GM21619 (cell line): ENCODE data around the gene SSTR4.
"Not testable (repeated sequence)": the region's sequence is repeated elsewhere in the genome, so short reads cannot be mapped to it uniquely, and the experiment has no call there.

Source experiments
- ATAC-seq: cut with Tn5 transposase; IDR thresholded peaks from one replicate; pipeline ENCODE4 v1.9.1; 2021; ENCODE audit not compliant: unreplicated experiment

The SSTR4 gene, protein sequence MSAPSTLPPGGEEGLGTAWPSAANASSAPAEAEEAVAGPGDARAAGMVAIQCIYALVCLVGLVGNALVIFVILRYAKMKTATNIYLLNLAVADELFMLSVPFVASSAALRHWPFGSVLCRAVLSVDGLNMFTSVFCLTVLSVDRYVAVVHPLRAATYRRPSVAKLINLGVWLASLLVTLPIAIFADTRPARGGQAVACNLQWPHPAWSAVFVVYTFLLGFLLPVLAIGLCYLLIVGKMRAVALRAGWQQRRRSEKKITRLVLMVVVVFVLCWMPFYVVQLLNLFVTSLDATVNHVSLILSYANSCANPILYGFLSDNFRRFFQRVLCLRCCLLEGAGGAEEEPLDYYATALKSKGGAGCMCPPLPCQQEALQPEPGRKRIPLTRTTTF

DNA sequence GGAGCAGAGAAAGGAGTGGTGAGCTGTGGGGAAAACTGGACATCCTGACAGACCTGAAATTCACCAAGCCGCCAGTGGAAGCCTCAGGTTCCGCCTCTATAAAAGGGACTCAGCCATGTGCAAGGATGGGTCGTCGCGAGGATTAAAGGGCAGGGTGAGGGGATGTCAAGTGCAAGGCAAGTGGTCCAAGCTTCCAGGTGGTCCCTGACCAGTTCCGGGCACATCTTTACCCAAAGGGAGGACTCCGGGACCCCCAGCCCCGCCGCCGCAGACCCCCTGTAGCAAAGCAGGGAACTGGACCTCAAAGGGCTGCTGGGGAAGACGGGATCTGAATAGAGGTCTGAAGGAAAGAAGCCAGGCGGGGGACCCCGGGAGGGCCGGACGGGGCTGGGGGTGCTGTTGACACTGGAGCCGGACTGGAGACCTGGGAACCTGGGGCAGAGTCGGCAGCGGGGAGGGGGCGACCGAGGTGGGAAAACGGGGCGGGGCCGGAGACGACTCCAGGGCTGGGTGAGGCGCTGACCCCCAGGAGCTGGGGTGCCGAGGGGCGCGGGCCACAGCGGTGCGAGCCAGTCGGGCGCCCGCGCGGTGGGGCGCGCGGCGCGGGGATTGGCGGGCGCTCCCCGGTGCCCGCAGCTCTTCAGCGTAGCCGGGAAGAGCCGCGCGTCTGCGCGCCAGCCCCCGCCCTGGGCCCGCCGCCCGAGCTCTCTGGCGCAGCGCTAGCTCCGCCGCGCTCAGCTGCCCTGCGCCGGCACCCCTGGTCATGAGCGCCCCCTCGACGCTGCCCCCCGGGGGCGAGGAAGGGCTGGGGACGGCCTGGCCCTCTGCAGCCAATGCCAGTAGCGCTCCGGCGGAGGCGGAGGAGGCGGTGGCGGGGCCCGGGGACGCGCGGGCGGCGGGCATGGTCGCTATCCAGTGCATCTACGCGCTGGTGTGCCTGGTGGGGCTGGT, at the start of gene SSTR4:
SSTR4 (plus strand) TSS at position 592 of the 951 bp plus-strand sequence; CDS start at position 764, 172 bp downstream.
- ATAC-seq, result no peak

DNA sequence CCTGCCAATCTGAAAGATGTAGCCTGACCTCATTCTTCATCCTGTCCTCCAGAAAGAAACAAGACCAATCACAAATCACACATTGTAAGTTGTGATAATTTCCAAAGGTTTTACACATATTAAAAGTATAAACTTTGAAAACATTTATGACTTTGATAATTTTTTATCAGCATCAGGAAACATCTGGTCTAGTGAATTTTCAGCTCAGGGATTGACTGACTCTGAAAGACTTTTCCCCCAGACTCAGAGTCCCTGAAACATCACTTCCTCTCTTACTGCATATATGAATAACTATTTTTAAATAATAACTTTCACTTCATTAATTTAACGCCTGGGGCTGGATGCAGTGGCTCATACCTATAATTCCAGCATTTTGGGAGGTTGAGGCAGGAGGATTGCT, 48.5 kb upstream of the SSTR4 start:
- no peak for ATAC-seq

DNA sequence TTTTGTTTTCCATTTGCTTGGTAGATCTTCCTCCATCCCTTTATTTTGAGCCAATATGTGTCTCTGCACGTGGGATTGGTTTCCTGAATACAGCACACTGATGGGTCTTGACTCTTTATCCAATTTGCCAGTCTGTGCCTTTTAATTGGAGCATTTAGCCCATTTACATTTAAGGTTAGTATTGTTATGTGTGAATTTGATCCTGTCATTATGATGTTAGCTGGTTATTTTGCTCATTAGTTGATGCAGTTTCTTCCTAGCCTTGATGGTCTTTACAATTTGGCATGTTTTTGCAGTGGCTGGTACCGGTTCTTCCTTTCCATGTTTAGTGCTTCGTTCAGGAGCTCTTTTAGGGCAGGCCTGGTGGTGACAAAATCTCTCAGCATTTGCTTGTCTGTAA, 43.7 kb upstream of the SSTR4 start:
- not testable (repeated sequence) for ATAC-seq

DNA sequence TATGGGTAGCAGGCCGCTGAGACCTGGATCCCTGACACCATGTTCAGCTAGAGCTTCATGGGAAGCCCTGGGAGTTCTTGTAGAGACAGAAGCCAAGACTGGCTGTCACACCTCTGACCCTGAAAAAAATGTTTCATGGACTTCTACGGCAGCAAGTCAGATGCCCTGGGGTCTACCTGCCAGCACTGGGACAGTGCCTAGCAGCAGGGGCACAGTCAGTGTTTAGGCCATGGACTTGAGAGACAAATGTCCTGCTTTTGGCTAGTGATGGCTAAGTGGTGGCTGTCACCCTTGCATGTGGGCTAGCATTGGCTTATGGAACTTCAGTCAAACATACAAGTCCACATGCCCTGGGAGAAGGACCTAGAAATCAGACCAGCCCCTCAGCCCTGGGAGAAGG, 41.3 kb upstream of the SSTR4 start:
- no peak for ATAC-seq

DNA sequence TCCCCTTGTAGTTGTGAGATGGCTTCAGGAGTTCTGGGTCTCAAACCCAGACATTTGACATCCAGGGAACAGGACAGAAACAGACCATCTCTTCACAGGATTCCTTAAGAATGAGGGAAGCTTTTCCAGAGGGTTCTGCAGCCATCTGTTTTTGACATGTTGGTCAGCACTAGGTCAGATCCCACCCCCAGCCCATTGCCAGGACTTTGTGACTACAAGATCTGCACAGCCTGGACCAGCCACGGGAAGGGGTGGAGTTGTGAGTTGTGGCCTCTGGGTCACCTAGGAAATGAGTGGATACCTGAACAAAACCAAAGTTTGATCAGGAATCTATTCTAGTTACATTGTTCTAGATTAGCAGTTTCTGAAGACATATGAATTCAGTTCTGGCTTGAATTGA, 39.2 kb upstream of the SSTR4 start:
- ATAC-seq, result no peak

DNA sequence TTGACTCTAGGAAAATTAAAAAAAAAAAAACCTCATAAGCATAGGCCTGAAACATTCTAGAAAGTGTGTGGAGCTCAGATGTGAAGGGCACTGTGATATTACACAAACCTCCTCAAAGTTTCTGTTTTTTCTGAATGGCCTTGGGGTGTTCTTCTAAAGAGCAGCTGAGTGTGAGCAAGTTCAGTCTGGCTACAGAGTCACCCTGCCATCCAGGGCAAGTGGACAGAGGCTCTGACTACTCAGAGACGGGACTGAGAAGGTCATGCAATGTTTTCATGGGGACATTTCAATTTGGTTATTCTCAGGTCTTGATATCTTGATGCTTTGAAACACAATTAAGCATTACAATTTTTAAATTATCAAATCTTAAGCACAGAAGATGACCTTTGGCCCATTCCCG, 36.6 kb upstream of the SSTR4 start:
- ATAC-seq, result no peak

DNA sequence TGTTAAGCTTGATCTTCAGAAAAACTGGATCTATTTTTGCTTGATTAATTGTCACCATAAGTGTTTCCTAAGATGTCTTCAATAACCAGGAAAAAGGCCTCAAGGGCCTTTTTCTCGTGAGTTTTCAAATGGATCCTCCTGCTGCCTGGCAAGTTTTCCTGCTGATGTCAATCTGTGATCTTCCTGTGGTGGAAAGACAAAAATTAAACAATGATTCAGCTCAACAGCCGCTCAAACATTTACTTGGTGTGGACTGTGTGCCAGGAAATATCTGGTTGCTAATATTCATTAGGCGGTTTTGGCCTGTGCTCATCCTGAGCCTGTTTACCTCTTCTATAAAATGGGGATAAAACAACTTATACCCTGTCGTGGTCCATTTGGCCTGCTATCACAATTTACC, 35.4 kb upstream of the SSTR4 start:
- ATAC-seq, result no peak

DNA sequence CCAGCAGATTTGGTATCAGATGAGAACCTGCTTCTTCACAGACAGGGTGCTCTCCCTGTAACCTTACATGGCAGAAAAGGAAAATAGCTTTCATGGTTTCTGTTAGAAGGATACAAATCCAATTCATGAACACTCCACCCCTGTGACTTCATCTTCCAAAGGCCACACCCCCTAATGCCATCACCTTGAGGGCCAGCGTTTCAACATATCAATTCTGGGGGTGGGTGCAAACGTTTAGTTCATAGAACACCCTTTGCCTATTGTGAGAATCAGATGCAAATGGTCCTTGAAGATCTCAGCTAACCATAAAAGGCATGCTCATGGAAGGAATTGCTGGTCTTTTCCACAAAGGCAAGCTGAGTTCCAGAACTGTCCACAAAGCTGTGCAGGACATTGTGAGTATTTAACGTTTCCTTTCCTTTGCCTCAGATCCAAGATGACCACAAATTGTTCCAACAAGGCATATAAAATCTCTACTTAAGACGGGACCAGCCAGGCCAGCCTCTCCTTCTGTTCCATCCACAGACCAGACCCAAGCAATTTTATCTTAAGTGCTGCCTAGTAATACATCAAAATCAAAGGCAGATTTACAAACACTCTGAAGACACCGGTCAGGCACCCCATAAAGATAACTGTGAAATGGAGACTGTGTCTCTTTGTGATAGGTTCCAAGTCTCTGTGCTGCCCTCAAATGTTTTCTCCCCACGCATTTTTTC, 34.7 kb upstream of the SSTR4 start:
- no peak for ATAC-seq

DNA sequence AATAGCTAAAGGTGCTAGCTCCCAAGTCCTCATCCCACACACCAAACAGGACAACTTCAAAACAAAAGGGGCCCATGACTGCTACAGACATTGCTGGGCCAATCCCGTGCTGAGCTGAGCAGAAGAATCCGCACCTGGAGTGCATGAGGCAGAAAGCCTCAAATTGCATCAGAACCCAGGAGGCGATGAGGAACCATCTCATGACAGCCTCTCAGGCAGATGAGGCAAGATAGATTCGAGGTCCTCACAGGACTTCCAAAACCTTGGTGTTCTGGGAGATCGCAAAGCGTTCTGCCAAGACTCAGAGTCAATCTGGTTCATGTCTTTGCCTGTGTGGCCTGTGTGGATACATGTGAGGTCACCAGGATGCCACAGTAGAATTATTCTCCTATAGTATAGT, 32.8 kb upstream of the SSTR4 start:
- ATAC-seq, result no peak

DNA sequence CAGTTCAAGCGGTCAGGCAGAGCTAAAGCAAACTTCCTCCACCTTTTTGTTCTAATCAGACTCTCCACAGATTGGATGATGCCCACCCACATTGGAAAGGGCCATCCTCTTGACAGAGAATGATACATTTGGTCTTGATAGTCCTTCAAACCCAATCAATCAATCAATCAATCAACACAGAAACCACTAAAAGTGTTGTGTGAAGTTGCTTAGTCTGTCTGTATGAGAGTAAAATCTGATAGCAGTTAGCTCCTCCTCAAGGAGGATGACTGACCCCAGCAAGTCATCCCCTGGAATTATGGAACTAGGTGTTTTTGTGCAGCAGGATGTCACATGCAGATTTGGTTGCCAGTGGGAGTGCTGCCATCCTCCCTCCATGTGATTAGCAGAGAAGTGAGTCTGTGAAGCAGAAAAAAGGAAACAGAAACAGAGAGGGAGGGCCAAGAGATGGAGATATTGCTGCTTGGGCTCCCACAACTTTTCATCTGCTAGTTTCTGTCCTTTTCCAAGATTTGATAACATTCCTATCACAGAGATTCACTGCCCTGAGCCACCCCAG, 32.0 kb upstream of the SSTR4 start:
- ATAC-seq, result no peak

DNA sequence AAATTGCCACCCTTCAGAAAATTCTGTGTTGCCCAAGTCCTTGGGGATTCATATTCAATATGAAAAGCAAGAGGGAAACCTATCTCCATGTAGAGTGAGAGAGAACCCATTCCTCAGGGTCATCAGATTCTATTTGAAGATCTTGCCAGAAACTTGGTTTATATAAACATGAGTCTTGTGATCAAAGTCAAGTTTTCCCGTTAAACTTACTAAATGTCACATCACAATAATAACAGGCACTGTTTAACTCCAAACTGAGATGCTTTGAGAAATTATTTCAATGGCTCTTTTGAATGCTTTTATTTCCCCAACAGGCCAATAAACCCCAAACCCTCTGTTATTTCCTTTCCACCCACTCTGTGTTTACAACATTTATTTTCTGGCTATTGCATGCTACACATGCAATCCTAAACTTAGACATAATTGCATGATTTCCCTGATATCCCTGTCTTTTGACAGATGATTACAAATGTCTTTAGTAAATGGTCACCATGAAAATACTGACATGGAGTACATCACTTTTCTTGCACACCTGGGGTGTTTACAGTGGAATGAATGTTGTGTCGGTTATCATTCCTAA, 31.1 kb upstream of the SSTR4 start:
- no peak for ATAC-seq

DNA sequence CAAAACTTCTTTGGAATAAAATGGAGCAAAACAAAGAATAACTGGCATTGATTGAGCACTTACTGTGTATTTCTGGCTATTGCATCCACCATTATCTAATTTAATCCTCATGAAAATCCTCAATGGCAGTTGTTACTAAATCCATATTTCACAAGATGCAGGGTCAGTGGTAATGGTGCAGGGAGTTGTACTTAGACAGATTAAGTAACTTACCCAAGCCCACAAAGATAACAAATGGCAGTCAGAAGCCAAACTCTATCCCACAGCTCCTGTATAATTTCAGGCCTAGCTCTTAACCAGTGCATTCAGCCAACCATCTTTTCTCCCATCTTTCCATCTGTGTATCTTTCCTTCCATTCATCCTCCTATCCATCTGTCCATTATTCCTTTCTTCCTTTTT, 29.3 kb upstream of the SSTR4 start:
- ATAC-seq, result no peak

DNA sequence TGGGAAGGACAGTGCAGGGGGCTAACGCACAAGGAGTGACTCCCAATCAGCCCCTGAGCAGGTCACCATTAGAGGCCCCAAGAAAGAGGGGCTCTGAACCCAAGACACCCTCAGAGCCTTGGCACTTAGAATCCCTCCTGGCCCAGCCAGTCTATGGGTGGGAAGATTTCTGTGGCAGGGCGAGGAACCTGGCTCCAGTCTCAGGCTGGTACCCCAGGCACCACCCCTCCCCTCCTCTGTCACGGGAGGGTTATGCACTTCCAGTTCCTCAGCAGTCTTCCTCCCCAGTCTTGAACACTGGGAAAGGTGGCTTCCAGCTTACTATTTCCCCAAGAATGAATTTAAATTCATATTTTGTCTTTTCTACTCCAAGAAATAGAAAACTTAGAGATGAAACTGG, 27.6 kb upstream of the SSTR4 start:
- ATAC-seq, result no peak

DNA sequence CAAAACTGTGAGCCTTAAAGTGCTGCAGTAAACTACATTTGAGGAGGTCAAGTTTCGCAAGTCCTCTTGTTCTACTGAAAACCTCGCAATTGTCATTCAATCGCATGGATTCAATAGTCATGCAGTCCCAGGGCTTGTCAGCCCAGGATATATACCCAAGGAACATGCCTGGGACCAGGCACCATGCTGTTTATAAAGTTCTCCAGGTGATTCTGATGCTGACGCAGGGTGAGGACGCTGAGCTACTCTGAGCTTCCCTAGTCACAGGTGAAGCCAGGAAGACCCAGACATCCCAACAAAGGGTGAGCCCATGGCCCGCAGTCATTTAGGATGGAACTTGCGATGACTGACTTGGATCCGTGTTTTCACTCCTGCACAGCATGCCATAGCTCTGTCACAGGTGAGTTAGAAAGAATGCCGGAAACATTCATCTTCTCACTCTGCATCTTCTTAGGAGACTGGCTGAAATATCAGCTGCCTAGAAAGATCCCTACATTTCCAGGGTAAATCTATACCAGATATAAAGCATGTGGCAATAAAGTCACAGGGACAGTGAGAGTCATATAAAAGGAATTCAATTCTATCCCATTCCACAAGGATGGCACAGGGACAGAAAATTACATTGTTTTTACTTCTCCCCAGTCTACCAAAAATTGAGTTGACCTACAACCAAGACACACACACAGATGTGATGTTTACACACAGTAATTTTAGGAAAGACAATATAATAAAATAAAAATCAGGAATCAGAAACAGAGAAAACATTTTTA, 27.0 kb upstream of the SSTR4 start:
- ATAC-seq, result no peak

DNA sequence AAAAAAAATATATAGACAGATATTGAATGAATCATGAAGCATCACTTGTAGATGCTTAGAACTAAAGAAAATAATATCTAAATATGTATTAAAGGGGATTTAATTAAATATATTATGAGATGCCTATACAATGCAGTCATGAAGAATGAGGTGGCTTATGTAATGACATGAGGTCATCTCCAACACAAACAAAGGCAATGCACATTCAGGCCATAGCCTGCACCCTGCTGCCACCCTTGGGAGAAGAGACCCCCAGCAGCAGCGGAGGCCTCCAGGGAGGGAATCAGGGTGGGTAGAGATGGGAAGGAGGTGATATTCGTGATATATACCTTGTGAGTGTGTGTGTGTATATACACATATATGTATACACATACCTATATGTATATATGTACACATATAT, 26.4 kb upstream of the SSTR4 start:
- no peak for ATAC-seq

DNA sequence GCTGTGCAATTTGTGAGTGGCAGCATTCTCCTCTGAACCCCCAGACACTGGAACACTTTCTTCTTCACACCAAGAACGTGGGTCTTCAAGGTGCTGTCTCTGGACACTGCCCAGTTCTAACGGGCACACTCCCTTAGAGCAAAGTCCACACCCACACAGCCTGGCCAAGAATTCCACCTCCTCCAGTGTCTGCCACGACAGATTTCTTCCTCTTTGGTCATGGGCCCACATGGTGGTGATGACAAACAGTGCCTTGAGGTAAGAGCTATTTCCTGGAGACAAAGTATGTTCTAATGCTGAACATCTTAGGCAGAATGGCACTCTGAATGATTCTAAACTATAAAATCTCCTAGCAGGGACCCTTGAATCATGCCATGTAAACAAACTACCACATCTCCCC, 25.5 kb upstream of the SSTR4 start:
- ATAC-seq, result no peak

DNA sequence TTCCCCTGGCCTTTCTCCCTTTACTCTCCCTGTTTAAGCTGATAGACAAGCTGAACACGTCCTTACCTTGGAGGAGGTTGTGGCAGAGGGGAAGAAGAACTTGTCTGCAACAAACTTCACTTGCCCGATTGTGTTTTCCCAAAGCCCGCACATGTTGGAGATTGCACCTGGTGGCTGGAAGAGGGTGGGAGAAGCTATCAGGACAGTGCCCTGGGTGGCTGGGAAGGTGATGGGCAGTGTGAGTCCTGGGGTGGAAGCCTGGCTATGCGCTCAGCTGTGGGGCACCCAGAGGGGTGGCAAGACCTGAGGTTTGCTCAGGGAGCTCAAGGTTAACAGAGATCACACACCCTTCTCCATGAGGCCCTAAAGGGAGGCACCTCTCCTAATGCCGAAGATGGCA, 25.0 kb upstream of the SSTR4 start:
- no peak for ATAC-seq

DNA sequence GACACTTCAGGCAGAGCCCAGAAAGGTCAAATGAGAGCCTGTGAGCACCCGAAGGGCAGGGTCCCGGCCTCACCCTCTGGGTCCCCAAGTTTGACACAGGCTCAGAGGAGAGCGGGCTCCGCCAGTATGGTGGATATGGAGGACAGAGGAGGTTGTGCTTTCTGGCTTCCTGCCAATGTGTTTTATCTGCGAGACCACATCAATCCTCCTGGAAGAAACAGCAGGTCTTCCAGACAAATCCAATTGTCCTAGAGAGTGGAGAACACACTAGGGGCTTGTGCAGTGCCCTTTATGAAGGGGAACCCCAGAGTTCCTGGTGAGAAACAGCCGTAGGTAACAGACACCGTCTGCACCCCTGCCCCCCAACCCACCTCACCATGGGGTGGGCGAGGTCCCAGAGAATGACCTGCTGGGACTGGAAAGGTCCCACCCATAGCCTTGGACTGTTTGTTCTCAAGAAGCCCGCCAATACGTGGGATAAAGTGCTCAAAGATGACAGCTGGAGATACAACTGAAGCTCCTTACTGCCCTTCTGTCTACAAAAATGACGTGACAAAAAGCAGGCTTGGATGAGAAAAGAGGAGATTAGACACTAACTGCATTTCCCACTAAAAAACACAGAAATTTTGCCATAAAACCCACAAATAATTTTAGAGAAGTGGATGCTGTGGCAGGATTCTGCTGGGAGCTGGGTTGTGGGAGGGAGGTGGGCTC, 23.9 kb upstream of the SSTR4 start:
- ATAC-seq, result no peak

DNA sequence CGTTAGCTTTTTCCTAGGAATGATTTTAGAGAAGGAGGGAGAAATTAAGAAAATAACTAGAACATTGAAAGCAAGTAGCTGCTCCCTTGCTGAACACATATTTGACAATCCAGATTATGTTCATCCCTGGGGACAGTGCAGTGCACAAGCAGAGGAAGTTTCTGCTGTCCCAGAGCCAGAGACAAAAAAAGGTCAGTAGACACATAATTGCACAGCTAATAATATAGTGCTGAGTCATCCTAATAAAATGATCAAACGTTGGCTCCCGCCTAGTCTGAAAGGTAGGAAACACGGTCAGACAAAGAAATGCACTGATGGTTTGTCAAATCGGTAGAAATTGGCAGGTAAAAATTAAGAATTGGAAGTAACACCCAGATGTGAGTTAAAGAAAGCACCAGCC, 21.7 kb upstream of the SSTR4 start:
- ATAC-seq, result no peak
